GM23338 (cell line): ENCODE results near the gene GAR1. TPM values are rescaled to one million over a fixed set of nuclear protein-coding genes. Genes with fewer than 3 reads are reported as not detected.

ENCODE experiments used
- ATAC-seq: fragments of 200-7000 bp; cut with Tn5 transposase; 3 replicates; pipeline ENCODE4 v1.9.1; 2020
- DNase-seq: peaks from one replicate; pipeline ENCODE4 v3.0.0-alpha.2; 2015; ENCODE audit warnings: low spot score
- H2AFZ ChIP-seq: fragments of 200-600 bp; sonication (generic); 2 replicates; pipeline ENCODE4 v1.8.0; 2016; ENCODE audit warnings: antibody characterized with exemption, mild to moderate bottlenecking, moderate library complexity
- H3F3A ChIP-seq: fragments of 200-600 bp; sonication (generic); replicated peaks from 2 replicates; pipeline ENCODE4 v1.8.0; 2017; ENCODE audit warnings: antibody characterized with exemption, mixed run types, low read depth
- H3K27ac ChIP-seq: fragments of 200-600 bp; sonication (generic); 2 replicates; pipeline ENCODE4 v1.6.1; 2016; ENCODE audit warnings: low read depth
- H3K27me3 ChIP-seq: fragments of 200-600 bp; sonication (generic); 2 replicates; pipeline ENCODE4 v1.8.0; 2016; ENCODE audit warnings: mild to moderate bottlenecking, mixed run types, moderate library complexity; ENCODE audit not compliant: insufficient read depth
- H3K36me3 ChIP-seq: fragments of 200-600 bp; sonication (generic); 2 replicates; pipeline ENCODE4 v1.8.0; 2016; ENCODE audit warnings: mild to moderate bottlenecking; ENCODE audit not compliant: insufficient read depth
- H3K4me1 ChIP-seq: fragments of 200-600 bp; sonication (generic); 2 replicates; pipeline ENCODE4 v1.8.0; 2016; ENCODE audit warnings: mild to moderate bottlenecking, moderate library complexity; ENCODE audit not compliant: insufficient read depth
- H3K4me2 ChIP-seq: fragments of 200-600 bp; sonication (generic); 2 replicates; pipeline ENCODE4 v1.7.1; 2017; ENCODE audit warnings: mixed run types
- H3K4me3 ChIP-seq: fragments of 200-600 bp; sonication (generic); 2 replicates; pipeline ENCODE4 v1.6.1; 2016; ENCODE audit warnings: mixed run types
- H3K79me2 ChIP-seq: fragments of 200-600 bp; sonication (generic); replicated peaks from 2 replicates; pipeline ENCODE4 v1.8.0; 2017; ENCODE audit warnings: mild to moderate bottlenecking; ENCODE audit not compliant: insufficient read depth
- H3K9me2 ChIP-seq: fragments of 200-600 bp; sonication (generic); 2 replicates; pipeline ENCODE4 v1.8.0; 2017; ENCODE audit not compliant: insufficient read depth
- H4K20me1 ChIP-seq: fragments of 200-600 bp; sonication (generic); replicated peaks from 2 replicates; pipeline ENCODE4 v1.8.0; 2017; ENCODE audit warnings: mild to moderate bottlenecking; ENCODE audit not compliant: insufficient read depth
- H3K27ac Mint-ChIP-seq: 2 replicates; pipeline ENCODE4 v1.8.0; 2020; ENCODE audit warnings: inconsistent platforms, mild to moderate bottlenecking, moderate library complexity, mixed read lengths
- H3K27me3 Mint-ChIP-seq: 3 replicates; pipeline ENCODE4 v1.8.0; 2022; ENCODE audit warnings: low read depth, mild to moderate bottlenecking, moderate library complexity, mixed read lengths, inconsistent platforms; ENCODE audit not compliant: insufficient read depth, poor library complexity
- H3K36me3 Mint-ChIP-seq: 3 replicates; pipeline ENCODE4 v1.8.0; 2021; ENCODE audit warnings: low read depth, mild to moderate bottlenecking, inconsistent platforms, moderate library complexity, mixed read lengths
- H3K4me1 Mint-ChIP-seq: 3 replicates; pipeline ENCODE4 v1.8.0; 2020; ENCODE audit warnings: mild to moderate bottlenecking, inconsistent platforms, mixed read lengths
- H3K4me3 Mint-ChIP-seq: 3 replicates; pipeline ENCODE4 v1.8.0; 2021; ENCODE audit warnings: moderate library complexity, mild to moderate bottlenecking, inconsistent platforms, mixed read lengths
- H3K9me3 Mint-ChIP-seq: 3 replicates; pipeline ENCODE4 v1.8.0; 2020; ENCODE audit warnings: moderate library complexity, mild to moderate bottlenecking, inconsistent platforms, mixed read lengths
- CREB1 ChIP-seq: fragments of 250-450 bp; sonication (Bioruptor Pico); IDR thresholded peaks from 2 replicates; pipeline ENCODE4 v1.5.0; 2020; ENCODE audit warnings: low read depth, mild to moderate bottlenecking, moderate library complexity
- ETS1 ChIP-seq: IDR thresholded peaks from 2 replicates; pipeline ENCODE4 v1.6.1; 2016; ENCODE audit warnings: antibody characterized with exemption
- REST ChIP-seq: IDR thresholded peaks from one replicate; pipeline ENCODE4 v1.6.1; 2018; ENCODE audit warnings: antibody characterized with exemption; ENCODE audit not compliant: unreplicated experiment
- ZNF114 ChIP-seq: fragments of 250-450 bp; sonication (Bioruptor Pico); IDR thresholded peaks from 2 replicates; pipeline ENCODE4 v1.5.0; 2020; ENCODE audit warnings: mild to moderate bottlenecking, moderate library complexity
- ZNF331 ChIP-seq: fragments of 250-450 bp; sonication (Bioruptor Pico); IDR thresholded peaks from 2 replicates; pipeline ENCODE4 v1.5.0; 2020; ENCODE audit warnings: low read depth, mild to moderate bottlenecking, moderate library complexity
- polyA plus RNA-seq: library from polyadenylated mRNA; unstranded; fragments of >200 nt; fragmentation: Nextera tagmentation; extraction: Ambion mirVana; gene quantifications from 2 replicates; pipeline ENCODE4 v1.2.1, GENCODE V29; 2016
- total RNA-seq: library from RNA; depleted of rRNA; stranded (reverse); fragments of >200 nt; shearing (Covaris generic); gene quantifications from 2 replicates; pipeline ENCODE4 v1.2.3, GENCODE V29; 2014; rRNA removed
- TF ChIP-seq, protein P1 (sequence below), 2 experiments: fragments of 200-600 bp in 1 of 2; sonication (generic) in 1 of 2; conservative IDR thresholded peaks; 2 replicates each; pipeline versions ENCODE4 v1.5.1 to v1.6.1; 2016 to 2017; ENCODE audit warnings: antibody characterized with exemption in 2 of 2, low read depth in 2 of 2, mild to moderate bottlenecking in 2 of 2, moderate library complexity in 1 of 2

GAR1 gene
- total and polyA plus RNA-seq, 2 experiments from 2014 or later = 13.8 to 98.7 TPM

DNA sequence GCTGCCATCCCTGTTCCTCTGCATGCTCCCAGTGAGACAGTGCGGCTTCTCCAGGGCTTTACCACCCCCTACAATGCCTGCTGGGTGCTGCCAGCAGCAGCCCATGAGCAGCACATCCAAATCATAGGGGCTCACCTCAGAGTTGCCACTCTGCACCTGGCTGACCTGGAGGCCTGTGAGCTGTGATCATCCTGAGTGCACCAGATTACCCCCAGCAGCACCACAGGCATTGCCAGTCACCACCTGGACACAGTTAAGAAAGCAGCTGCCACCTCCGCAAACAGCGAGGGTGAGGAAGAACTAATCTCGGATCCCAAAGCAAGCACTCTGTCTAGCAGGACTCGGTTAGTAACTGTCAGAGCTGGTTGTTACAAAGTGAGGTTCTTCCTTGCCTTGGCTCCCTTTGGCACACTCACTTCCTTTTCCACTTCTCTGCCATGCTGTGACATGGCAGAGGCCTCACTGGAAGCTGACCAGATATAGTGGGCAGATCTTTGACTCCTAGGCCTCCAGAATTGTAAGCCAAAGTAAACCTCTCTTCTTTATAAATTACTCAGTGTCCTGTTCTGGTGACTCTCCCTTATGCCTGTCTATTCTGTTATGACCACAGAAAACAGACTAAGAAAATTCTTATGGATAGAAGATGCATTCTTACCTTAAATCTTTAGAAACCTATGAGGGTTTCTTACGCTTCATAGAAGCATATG is 57.5 kb downstream of the GAR1 start (continued):
- TF ChIP-seq REST = no peak
- TF ChIP-seq CREB1 (CRISPR knock-in tag) = no peak
- no peak for TF ChIP-seq ZNF331 (CRISPR knock-in tag)
- no peak for TF ChIP-seq ZNF114 (CRISPR knock-in tag)

DNA sequence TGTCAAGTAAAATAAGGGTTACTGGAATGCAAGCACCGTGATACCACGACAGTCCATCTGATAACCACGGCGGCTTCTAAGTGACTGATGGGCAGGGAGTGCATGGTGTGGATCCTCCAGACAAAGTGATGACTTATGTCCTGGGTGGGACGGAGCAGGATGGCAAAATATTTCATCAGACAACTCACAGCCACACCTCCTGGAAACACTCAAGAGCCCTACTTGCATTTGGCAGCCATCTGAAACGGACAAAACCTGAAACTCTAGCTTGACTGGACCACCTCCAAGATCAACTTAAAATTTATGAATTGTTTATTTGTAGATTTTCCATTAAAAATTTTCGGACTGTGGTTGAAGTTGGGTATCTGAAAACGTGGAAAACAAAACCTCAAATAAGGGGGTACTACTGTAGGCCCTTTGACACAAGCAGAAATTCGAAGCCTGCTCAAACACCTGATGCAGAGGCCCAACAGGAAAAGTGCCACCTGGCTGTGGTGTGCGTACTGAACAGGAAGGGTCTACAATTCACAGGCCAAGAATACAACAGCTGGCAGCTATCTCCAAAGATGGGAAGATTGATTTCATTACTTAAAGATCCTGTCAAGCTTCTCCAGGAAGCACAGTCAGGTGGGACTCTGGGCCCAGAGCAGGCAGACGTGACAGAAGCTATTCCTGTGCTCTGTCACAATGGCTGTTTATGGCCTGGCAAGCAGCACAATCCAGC is 58.4 kb downstream of the GAR1 start:
- Histone ChIP-seq H3K4me1 (no peaks in the 10 kb centered on the region), H3F3A (no peaks in the 10 kb centered on the region), H4K20me1 (no peaks in the 10 kb centered on the region), H2AFZ (no peak overlapping the region), H3K27ac (no peak overlapping the region), H3K79me2 (no peaks in the 10 kb centered on the region), H3K36me3 (no peaks in the 10 kb centered on the region), H3K4me3 (no peak overlapping the region), H3K4me2 (no peak overlapping the region), H3K9me2 (peaks cover 4% of the 10 kb centered on the region; the same call in 1 of the 2 replicates), H3K27me3 (no peaks in the 10 kb centered on the region)
- no peak overlapping the region for H3K27ac Mint-ChIP-seq
- H3K4me1 Mint-ChIP-seq = no peaks in the 10 kb centered on the region; the same call in 2 of the 3 replicates
- TF ChIP-seq ETS1 = no peak
- TF ChIP-seq, protein P1, sequence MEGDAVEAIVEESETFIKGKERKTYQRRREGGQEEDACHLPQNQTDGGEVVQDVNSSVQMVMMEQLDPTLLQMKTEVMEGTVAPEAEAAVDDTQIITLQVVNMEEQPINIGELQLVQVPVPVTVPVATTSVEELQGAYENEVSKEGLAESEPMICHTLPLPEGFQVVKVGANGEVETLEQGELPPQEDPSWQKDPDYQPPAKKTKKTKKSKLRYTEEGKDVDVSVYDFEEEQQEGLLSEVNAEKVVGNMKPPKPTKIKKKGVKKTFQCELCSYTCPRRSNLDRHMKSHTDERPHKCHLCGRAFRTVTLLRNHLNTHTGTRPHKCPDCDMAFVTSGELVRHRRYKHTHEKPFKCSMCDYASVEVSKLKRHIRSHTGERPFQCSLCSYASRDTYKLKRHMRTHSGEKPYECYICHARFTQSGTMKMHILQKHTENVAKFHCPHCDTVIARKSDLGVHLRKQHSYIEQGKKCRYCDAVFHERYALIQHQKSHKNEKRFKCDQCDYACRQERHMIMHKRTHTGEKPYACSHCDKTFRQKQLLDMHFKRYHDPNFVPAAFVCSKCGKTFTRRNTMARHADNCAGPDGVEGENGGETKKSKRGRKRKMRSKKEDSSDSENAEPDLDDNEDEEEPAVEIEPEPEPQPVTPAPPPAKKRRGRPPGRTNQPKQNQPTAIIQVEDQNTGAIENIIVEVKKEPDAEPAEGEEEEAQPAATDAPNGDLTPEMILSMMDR (conservative IDR thresholded peaks at IDR 0.05; ENCODE audit: low read depth in 2 of 2) = peak in 1 of 2 experiments; percentile 30; a peak in 1 of 4 replicates
- peaks cover 4% of the 10 kb centered on the region for H3K27me3 Mint-ChIP-seq
- no peak overlapping the region for H3K4me3 Mint-ChIP-seq
- H3K36me3 Mint-ChIP-seq = no peaks in the 10 kb centered on the region
- ATAC-seq (no peak), DNase-seq (no peak)
- no peaks in the 10 kb centered on the region; the same call in 2 of the 3 replicates for H3K9me3 Mint-ChIP-seq

Other genes with a start within 250 kb of the GAR1 start
- gene CASP6, start 112.3 kb upstream of the GAR1 start, total RNA-seq = 30.5 and 42.3 TPM in 2 replicates
- gene CASP6, start 112.3 kb upstream of the GAR1 start, polyA plus RNA-seq = 35.4 and 36.0 TPM in 2 replicates
- 20.9 and 30.8 TPM in 2 replicates for gene PLA2G12A, start 85.7 kb upstream of the GAR1 start, total RNA-seq
- 55.9 and 70.7 TPM in 2 replicates for gene PLA2G12A, start 85.7 kb upstream of the GAR1 start, polyA plus RNA-seq
- not detected in 2 replicates for gene CFI, start 13.8 kb upstream of the GAR1 start, total RNA-seq
- gene CFI, start 13.8 kb upstream of the GAR1 start, polyA plus RNA-seq = not detected in 2 replicates
- gene RRH, start 12.2 kb downstream of the GAR1 start, total RNA-seq = not detected in 2 replicates
- not detected in 2 replicates for gene RRH, start 12.2 kb downstream of the GAR1 start, polyA plus RNA-seq
- gene LRIT3, start 32.3 kb downstream of the GAR1 start, total RNA-seq = 0.14 and 0.43 TPM in 2 replicates
- not detected in 2 replicates for gene LRIT3, start 32.3 kb downstream of the GAR1 start, polyA plus RNA-seq
- gene EGF, start 97.1 kb downstream of the GAR1 start, total RNA-seq = 1.9 and 3.0 TPM in 2 replicates
- gene EGF, start 97.1 kb downstream of the GAR1 start, polyA plus RNA-seq = 0.61 and 1.4 TPM in 2 replicates